Gastroesophageal sphincter (tissue), 4 donors: ENCODE measurements around the gene TXNDC11. TPM values are rescaled to one million over a fixed set of nuclear protein-coding genes. Genes with fewer than 3 reads are reported as not detected.

ENCODE experiments used
- ATAC-seq: fragments of 150-250 bp; one replicate; pipeline ENCODE4 v1.9.1; 2016; ENCODE audit warnings: mild to moderate bottlenecking, moderate library complexity
- H3K27ac ChIP-seq, 4 donors: fragments of 200-600 bp; sonication (generic) in 3 of 4; 1 replicate in 3 of 4; 2 replicates in 1 of 4; pipeline ENCODE4 v1.5.1; 2016 to 2019
- H3K27me3 ChIP-seq: fragments of 200-600 bp; sonication (generic); one replicate; pipeline ENCODE4 v1.5.1; 2019
- H3K36me3 ChIP-seq, 2 donors: fragments of 200-600 bp; sonication (generic); one replicate each; pipeline ENCODE4 v1.5.1; 2019; ENCODE audit warnings: control low read depth in 1 of 2
- H3K4me1 ChIP-seq, 3 donors: fragments of 200-600 bp; sonication (generic); 1 replicate in 2 of 3; 2 replicates in 1 of 3; pipeline ENCODE4 v1.5.1; 2016 to 2019; ENCODE audit warnings: control low read depth in 2 of 3
- H3K4me3 ChIP-seq, 2 donors: fragments of 200-600 bp; sonication (generic); one replicate each; pipeline ENCODE4 v1.5.1; 2019; ENCODE audit warnings: mild to moderate bottlenecking in 1 of 2, moderate library complexity in 1 of 2
- H3K9me3 ChIP-seq, 3 donors: fragments of 200-600 bp; sonication (generic); one replicate each; pipeline ENCODE4 v1.5.1; 2017 to 2019; ENCODE audit warnings: control low read depth in 2 of 3
- EP300 ChIP-seq: sonication (generic); formaldehyde crosslinking; IDR thresholded peaks from one replicate; pipeline ENCODE4 v1.6.1; 2017; ENCODE audit warnings: antibody characterized with exemption, mild to moderate bottlenecking
- POLR2A ChIP-seq, 2 donors: fragments of 450-650 bp; IDR thresholded peaks; one replicate each; pipeline ENCODE4 v1.6.1; 2017; ENCODE audit warnings: antibody characterized with exemption in 2 of 2, mild to moderate bottlenecking in 2 of 2, moderate library complexity in 1 of 2
- POLR2AphosphoS5 ChIP-seq: sonication (generic); formaldehyde crosslinking; IDR thresholded peaks from one replicate; pipeline ENCODE4 v1.6.1; 2017; ENCODE audit warnings: antibody characterized with exemption
- WGBS, 2 donors: methylation state at CpG; one replicate each; pipeline ENCODE4 v1.1.5; 2018; ENCODE audit warnings: low coverage in 1 of 2; 5-methylcytosine and 5-hydroxymethylcytosine counted together
- total RNA-seq, 4 donors: library from RNA; depleted of rRNA; stranded (reverse); fragments of >200 nt; gene quantifications; one replicate each; pipeline ENCODE4 v1.1.0, GENCODE V29; 2016
- TF ChIP-seq, protein P1 (sequence below), 4 experiments: fragments of 200-600 bp in 2 of 4; fragments of 450-650 bp in 2 of 4; sonication (generic) in 1 of 4; IDR thresholded peaks; one replicate each; pipeline ENCODE4 v1.5.1; 2017 to 2019; ENCODE audit warnings: antibody characterized with exemption in 4 of 4, mild to moderate bottlenecking in 2 of 4, moderate library complexity in 2 of 4

TXNDC11 gene
- total RNA-seq, 4 donors from 2014 or later = 30.2 to 53.5 (median 46.4) TPM

DNA sequence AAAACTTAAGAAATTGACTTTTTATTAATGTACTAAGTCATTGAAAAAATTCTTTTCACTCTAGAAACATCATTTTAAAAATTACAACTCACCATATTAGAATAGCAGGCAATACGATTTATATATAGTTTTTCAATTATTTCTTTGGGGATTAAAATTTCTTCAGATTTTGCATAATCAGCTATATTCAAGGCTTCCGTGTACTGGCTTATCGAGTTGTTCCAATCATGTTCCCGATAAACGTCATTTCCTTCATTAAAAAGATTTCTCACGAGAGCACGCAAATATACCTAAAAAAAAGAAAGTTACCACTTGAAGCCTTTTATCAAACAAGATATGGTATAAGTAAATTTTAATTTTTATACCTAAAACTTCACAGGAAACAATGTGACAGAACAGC, 36.4 kb upstream of the TXNDC11 start:
- peaks cover 0 to 59% of the 10 kb centered on the region in 2 donors for H3K36me3 ChIP-seq
- H3K27ac ChIP-seq = no peak overlapping the region
- peaks cover 14 to 42% (median 19%) of the 10 kb centered on the region in 3 donors for H3K4me1 ChIP-seq
- H3K4me3 ChIP-seq = no peak overlapping the region
- no peaks in the 10 kb centered on the region for H3K9me3 ChIP-seq
- 94 to 96% methylated on average over 7 of the region's 7 CpGs for WGBS, 2 donors
- no peak for ATAC-seq
- TF ChIP-seq POLR2A (IDR thresholded peaks at IDR 0.05) (no peak), EP300 (no peak), POLR2AphosphoS5 (no peak)
- TF ChIP-seq, protein P1, sequence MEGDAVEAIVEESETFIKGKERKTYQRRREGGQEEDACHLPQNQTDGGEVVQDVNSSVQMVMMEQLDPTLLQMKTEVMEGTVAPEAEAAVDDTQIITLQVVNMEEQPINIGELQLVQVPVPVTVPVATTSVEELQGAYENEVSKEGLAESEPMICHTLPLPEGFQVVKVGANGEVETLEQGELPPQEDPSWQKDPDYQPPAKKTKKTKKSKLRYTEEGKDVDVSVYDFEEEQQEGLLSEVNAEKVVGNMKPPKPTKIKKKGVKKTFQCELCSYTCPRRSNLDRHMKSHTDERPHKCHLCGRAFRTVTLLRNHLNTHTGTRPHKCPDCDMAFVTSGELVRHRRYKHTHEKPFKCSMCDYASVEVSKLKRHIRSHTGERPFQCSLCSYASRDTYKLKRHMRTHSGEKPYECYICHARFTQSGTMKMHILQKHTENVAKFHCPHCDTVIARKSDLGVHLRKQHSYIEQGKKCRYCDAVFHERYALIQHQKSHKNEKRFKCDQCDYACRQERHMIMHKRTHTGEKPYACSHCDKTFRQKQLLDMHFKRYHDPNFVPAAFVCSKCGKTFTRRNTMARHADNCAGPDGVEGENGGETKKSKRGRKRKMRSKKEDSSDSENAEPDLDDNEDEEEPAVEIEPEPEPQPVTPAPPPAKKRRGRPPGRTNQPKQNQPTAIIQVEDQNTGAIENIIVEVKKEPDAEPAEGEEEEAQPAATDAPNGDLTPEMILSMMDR (IDR thresholded peaks at IDR 0.05) = no peak
- H3K27me3 ChIP-seq = no peaks in the 10 kb centered on the region

DNA sequence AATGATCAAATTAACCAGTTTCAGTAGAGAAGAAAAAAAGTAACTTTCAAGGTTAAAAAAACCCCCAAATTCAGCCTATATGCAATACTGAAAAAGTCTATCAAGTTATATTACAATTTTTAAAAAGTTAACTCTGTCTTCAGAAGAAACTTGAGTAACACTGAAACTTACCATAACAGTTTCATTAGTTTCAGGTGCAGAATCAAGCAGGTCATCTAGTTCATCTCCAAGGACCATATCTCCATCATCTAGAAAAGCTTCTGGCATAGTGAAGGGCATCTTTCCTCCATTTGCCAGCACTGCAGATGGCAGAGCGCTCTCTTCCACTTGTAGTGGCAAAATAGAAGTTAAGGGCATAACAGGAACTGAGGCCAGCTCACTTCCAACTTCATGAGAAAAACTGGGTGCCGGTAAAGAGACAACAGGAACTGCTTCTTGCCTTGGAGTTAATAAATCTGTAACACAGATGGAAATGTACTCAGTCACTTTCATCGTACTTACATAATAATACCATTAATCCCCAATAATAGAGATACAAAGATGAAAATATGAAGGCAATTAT, 31.5 kb upstream of the TXNDC11 start:
- Histone ChIP-seq H3K36me3 (peaks cover 0 to 98% of the 10 kb centered on the region in 2 donors), H3K9me3 (no peaks in the 10 kb centered on the region), H3K27ac (no peak overlapping the region), H3K4me3 (no peak overlapping the region), H3K4me1 (no peaks in the 10 kb centered on the region), H3K27me3 (no peaks in the 10 kb centered on the region)
- ATAC-seq = no peak
- no peak for TF ChIP-seq POLR2A (IDR thresholded peaks at IDR 0.05)
- WGBS, 2 donors = 66 to 83% methylated on average over 2 to 3 of the region's 3 CpGs

DNA sequence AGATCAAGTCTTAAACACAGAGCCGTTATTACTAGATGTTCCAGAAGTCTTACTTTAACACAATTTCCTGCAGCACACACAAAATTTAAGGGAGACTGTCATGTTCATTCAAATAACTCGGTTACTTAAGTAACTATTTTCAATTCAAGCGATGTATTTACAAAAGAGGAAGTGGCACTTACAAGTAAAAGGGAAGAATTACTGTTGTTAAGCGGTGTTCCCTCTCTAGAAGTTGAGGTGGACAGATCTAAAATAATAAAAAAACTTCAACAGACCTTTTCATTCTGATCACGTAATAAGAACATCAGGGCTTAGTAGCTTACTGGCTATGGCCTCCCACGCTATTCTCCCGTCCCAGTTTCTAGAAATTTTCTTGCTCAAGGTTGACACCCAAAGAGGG, 26.2 kb upstream of the TXNDC11 start:
- no peak for TF ChIP-seq POLR2A (IDR thresholded peaks at IDR 0.05)
- TF ChIP-seq, protein P1 (IDR thresholded peaks at IDR 0.05) = no peak
- no peak for TF ChIP-seq EP300
- no peak for TF ChIP-seq POLR2AphosphoS5
- ATAC-seq = no peak
- no peak overlapping the region for H3K27ac ChIP-seq
- H3K4me1 ChIP-seq = no peaks in the 10 kb centered on the region
- H3K36me3 ChIP-seq = peaks cover 0 to 98% of the 10 kb centered on the region in 2 donors
- 71 to 77% methylated on average over 5 to 7 of the region's 7 CpGs for WGBS, 2 donors
- no peaks in the 10 kb centered on the region for H3K27me3 ChIP-seq
- H3K4me3 ChIP-seq = no peak overlapping the region
- H3K9me3 ChIP-seq = no peaks in the 10 kb centered on the region

DNA sequence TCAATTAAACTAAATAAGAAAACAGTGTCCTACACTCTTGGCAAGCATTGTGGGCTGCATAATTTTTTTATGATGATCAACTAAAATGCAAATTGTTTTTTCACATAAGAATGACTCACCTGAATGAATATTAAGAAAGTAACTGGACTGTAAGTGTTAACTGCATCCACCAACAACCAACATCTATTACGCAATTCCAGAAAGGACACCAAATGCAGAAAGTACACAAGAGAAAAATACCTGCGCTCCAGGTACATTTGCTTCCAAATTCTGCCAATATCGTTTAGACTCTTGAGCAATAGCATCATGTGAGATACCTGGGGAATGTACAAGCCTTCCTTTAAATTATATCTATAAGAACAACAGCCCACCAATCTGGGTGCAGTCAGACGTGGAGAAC, 19.8 kb upstream of the TXNDC11 start:
- peaks cover 0 to 13% (median 0%) of the 10 kb centered on the region in 3 donors for H3K4me1 ChIP-seq
- H3K27me3 ChIP-seq = no peaks in the 10 kb centered on the region
- H3K4me3 ChIP-seq = no peak overlapping the region
- WGBS, 2 donors = 80 to 90% methylated on average over 4 of the region's 4 CpGs
- TF ChIP-seq EP300 (no peak), POLR2AphosphoS5 (no peak), POLR2A (IDR thresholded peaks at IDR 0.05) (no peak)
- TF ChIP-seq, protein P1 (IDR thresholded peaks at IDR 0.05) = no peak
- H3K36me3 ChIP-seq = peaks cover 12 to 98% of the 10 kb centered on the region in 2 donors
- H3K27ac ChIP-seq = no peak overlapping the region
- no peaks in the 10 kb centered on the region for H3K9me3 ChIP-seq
- ATAC-seq = no peak

DNA sequence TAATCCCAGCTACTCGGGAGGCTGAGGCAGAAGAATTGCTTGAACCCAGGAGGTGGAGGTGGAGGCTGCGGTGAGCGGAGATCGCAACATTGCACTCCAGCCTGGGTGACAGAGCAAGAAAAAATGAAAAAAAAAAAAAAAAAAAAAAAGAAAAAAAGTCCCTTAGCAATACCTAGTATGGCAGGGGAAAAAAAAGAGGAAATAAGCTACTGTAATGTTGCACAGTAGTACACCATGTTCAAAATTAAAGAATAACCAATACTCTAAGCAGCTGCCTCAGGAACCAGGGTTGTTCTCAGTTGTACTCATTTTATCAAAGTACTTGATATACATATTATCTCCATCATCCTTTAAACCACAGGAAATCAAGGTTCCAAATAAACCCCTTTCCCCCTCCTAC, 17.3 kb upstream of the TXNDC11 start:
- H3K27ac ChIP-seq = no peak overlapping the region
- H3K9me3 ChIP-seq = no peaks in the 10 kb centered on the region
- no peaks in the 10 kb centered on the region for H3K27me3 ChIP-seq
- H3K4me1 ChIP-seq = peaks cover 0 to 15% (median 0%) of the 10 kb centered on the region in 3 donors
- TF ChIP-seq POLR2AphosphoS5 (no peak), EP300 (no peak), POLR2A (IDR thresholded peaks at IDR 0.05) (no peak)
- TF ChIP-seq, protein P1 (IDR thresholded peaks at IDR 0.05) = no peak
- WGBS, 2 donors = 67% methylated on average over 1 of the region's 4 CpGs; no CpG with 5 or more reads in 1 of the 2 donors
- H3K36me3 ChIP-seq = peaks cover 12 to 98% of the 10 kb centered on the region in 2 donors
- H3K4me3 ChIP-seq = no peak overlapping the region
- ATAC-seq = no peak
